Left lung (tissue), 10 donors: ENCODE results near the gene FBXL4. TPM values are rescaled to one million over a fixed set of nuclear protein-coding genes. Genes with fewer than 3 reads are reported as not detected.

Experiments used
- ATAC-seq: fragments of 200-7000 bp; cut with Tn5 transposase; one replicate; pipeline ENCODE4 v1.9.1; 2020; ENCODE audit warnings: moderate library complexity
- DNase-seq, 4 donors: peaks; one replicate each; pipeline ENCODE4 v3.0.0-alpha.2; 2013 to 2020
- H3K27ac ChIP-seq, 2 donors: fragments of 200-600 bp; sonication (generic) in 1 of 2; one replicate each; pipeline versions ENCODE4 v1.5.0 to v1.8.0; 2020 to 2021
- H3K27me3 ChIP-seq, 2 donors: fragments of 200-600 bp; sonication (generic) in 1 of 2; one replicate each; pipeline versions ENCODE4 v1.5.0 to v1.8.0; 2020 to 2021
- H3K36me3 ChIP-seq, 2 donors: fragments of 200-600 bp; sonication (generic) in 1 of 2; one replicate each; pipeline versions ENCODE4 v1.5.0 to v1.8.0; 2020 to 2021
- H3K4me1 ChIP-seq, 2 donors: fragments of 200-600 bp; one replicate each; pipeline ENCODE4 v1.8.0; 2021
- H3K4me3 ChIP-seq, 2 donors: fragments of 200-600 bp; sonication (generic) in 1 of 2; one replicate each; pipeline versions ENCODE4 v1.5.0 to v1.8.0; 2020 to 2021; ENCODE audit warnings: mild to moderate bottlenecking in 1 of 2
- H3K9me3 ChIP-seq, 2 donors: fragments of 200-600 bp; sonication (generic) in 1 of 2; one replicate each; pipeline versions ENCODE4 v1.5.0 to v1.8.0; 2020 to 2021
- CTCF ChIP-seq, 2 donors: fragments of 200-600 bp; sonication (generic) in 1 of 2; IDR thresholded peaks; one replicate each; pipeline versions ENCODE4 v1.5.0 to v1.8.0; 2021; ENCODE audit warnings: antibody characterized with exemption in 2 of 2
- intact Hi-C, 2 donors: fragments of 100-400 bp; cut with DNase I; formaldehyde crosslinking; loops; one replicate each; pipeline versions ENCODE4 v1.11.2 to v1.14.2; 2022
- polyA plus RNA-seq, 6 donors: library from polyadenylated mRNA; unstranded; fragments of 120-200 nt; gene quantifications; one replicate each; pipeline ENCODE4 v1.2.1, GENCODE V29; 2013; ENCODE audit not compliant: insufficient read length in 6 of 6
- total RNA-seq, 2 donors: library from RNA; stranded (reverse); fragmentation: NEBNext Ultra II Directional; extraction: Animal tissue kit (Norgen Biotek cat#: 25700); gene quantifications; one replicate each; pipeline ENCODE4 v1.2.1, GENCODE V29; 2021
- donor health status: DM: no; HTN: yes; CAD: no.
- donor health status: DM: no; HTN: no; CAD: no.

The FBXL4 gene
- total and polyA plus RNA-seq, 8 donors = 18.7 to 24.4 (median 21.0) TPM

GRCh38 chr6:98904096-98904495, 43.6 kb downstream of the FBXL4 start:
- intact Hi-C loops = no loop called here
- DNase-seq = no peak
- TF ChIP-seq CTCF (IDR thresholded peaks at IDR 0.05) = no peak
- ATAC-seq = no peak
- Histone ChIP-seq H3K27ac (no peak overlapping the region), H3K4me1 (no peaks in the 10 kb centered on the region), H3K9me3 (peaks cover 0 to under 1% of the 10 kb centered on the region in 2 donors), H3K27me3 (no peaks in the 10 kb centered on the region), H3K36me3 (peaks cover 0 to 38% of the 10 kb centered on the region in 2 donors), H3K4me3 (no peak overlapping the region)

- intact Hi-C loops = no loop called here
- no peak overlapping the region for H3K27ac ChIP-seq
- no peak for TF ChIP-seq CTCF (IDR thresholded peaks at IDR 0.05)
- H3K4me1 ChIP-seq = no peaks in the 10 kb centered on the region
- peaks cover 0 to 4% of the 10 kb centered on the region in 2 donors for H3K9me3 ChIP-seq
- no peak for ATAC-seq
- no peaks in the 10 kb centered on the region for H3K27me3 ChIP-seq
- no peak overlapping the region for H3K4me3 ChIP-seq
- peak in 1 of 4 donors; percentile 9 for DNase-seq
- H3K36me3 ChIP-seq = peaks cover 0 to 62% of the 10 kb centered on the region in 2 donors
Observed at GRCh38 chr6:98900706-98901105, 47.0 kb downstream of the FBXL4 start.

GRCh38 chr6:98894810-98895209, 52.9 kb downstream of the FBXL4 start:
- intact Hi-C loops = no loop called here
- Histone ChIP-seq H3K4me1 (no peaks in the 10 kb centered on the region), H3K36me3 (peaks cover 0 to 55% of the 10 kb centered on the region in 2 donors), H3K27me3 (no peaks in the 10 kb centered on the region), H3K9me3 (peaks cover 0 to 4% of the 10 kb centered on the region in 2 donors), H3K4me3 (no peak overlapping the region), H3K27ac (no peak overlapping the region)
- ATAC-seq (no peak), DNase-seq (no peak)
- no peak for TF ChIP-seq CTCF (IDR thresholded peaks at IDR 0.05)

- intact Hi-C loops = no loop called here
- no peak for TF ChIP-seq CTCF (IDR thresholded peaks at IDR 0.05)
- no peaks in the 10 kb centered on the region for H3K27me3 ChIP-seq
- no peaks in the 10 kb centered on the region for H3K9me3 ChIP-seq
- ATAC-seq (no peak), DNase-seq (no peak)
- peaks cover 0 to 25% of the 10 kb centered on the region in 2 donors for H3K36me3 ChIP-seq
- H3K4me1 ChIP-seq = no peaks in the 10 kb centered on the region
- no peak overlapping the region for H3K4me3 ChIP-seq
- no peak overlapping the region for H3K27ac ChIP-seq
Observed at GRCh38 chr6:98887650-98888049, 60.1 kb downstream of the FBXL4 start.

- no peak overlapping the region for H3K4me3 ChIP-seq
- H3K4me1 ChIP-seq = no peaks in the 10 kb centered on the region
- DNase-seq (no peak), ATAC-seq (no peak)
- no peak for TF ChIP-seq CTCF (IDR thresholded peaks at IDR 0.05)
- no peaks in the 10 kb centered on the region for H3K9me3 ChIP-seq
- H3K36me3 ChIP-seq = peaks cover 0 to 16% of the 10 kb centered on the region in 2 donors
- intact Hi-C loops = no loop called here
- no peak overlapping the region for H3K27ac ChIP-seq
- no peaks in the 10 kb centered on the region for H3K27me3 ChIP-seq
Observed at GRCh38 chr6:98885330-98885729, 62.4 kb downstream of the FBXL4 start.
